Stimulated activated naive CD4-positive, alpha-beta T cell treated with Interleukin-2 at 50 U/mL for 16 hours (primary cell): Measurements from ENCODE around the gene ATPAF1.

Experiments
- DNase-seq: peaks from one replicate; lab custom pipeline; 2025; lab: John Stamatoyannopoulos, UW

Gene ATPAF1

GRCh38 chr1:46587069-46587468, 81.1 kb downstream of the ATPAF1 start:
- no peak for DNase-seq

GRCh38 chr1:46585312-46585938, 82.7 kb downstream of the ATPAF1 start:
- DNase-seq, result no peak

GRCh38 chr1:46583494-46583893, 84.7 kb downstream of the ATPAF1 start:
- no peak for DNase-seq

- no peak for DNase-seq
Observed at GRCh38 chr1:46582972-46583371, 85.2 kb downstream of the ATPAF1 start.
